GM23338 (cell line): ENCODE data around the gene ZNF609.
A peak's percentile ranks its signal among the peaks of the same experiment; 100 is the strongest.

Experiments used
- EZH2 ChIP-seq: fragments of 200-600 bp; sonication (generic); IDR thresholded peaks from one replicate; pipeline ENCODE4 v1.8.0; 2017; ENCODE audit warnings: antibody characterized with exemption, mild to moderate bottlenecking, low read depth; ENCODE audit not compliant: unreplicated experiment
- EZH2phosphoT487 ChIP-seq: fragments of 200-600 bp; sonication (generic); IDR thresholded peaks from one replicate; pipeline ENCODE4 v1.8.1; 2018; ENCODE audit warnings: antibody characterized with exemption; ENCODE audit not compliant: unreplicated experiment
- NANOG ChIP-seq: IDR thresholded peaks from 2 replicates; pipeline ENCODE4 v1.6.1; 2016; ENCODE audit warnings: antibody characterized with exemption, borderline replicate concordance
- REST ChIP-seq: IDR thresholded peaks from one replicate; pipeline ENCODE4 v1.6.1; 2018; ENCODE audit warnings: antibody characterized with exemption; ENCODE audit not compliant: unreplicated experiment
- TF ChIP-seq, protein P1 (sequence below), 2 experiments: fragments of 200-600 bp in 1 of 2; sonication (generic) in 1 of 2; conservative IDR thresholded peaks; 2 replicates each; pipeline versions ENCODE4 v1.5.1 to v1.6.1; 2016 to 2017; ENCODE audit warnings: antibody characterized with exemption in 2 of 2, low read depth in 2 of 2, mild to moderate bottlenecking in 2 of 2, moderate library complexity in 1 of 2

DNA sequence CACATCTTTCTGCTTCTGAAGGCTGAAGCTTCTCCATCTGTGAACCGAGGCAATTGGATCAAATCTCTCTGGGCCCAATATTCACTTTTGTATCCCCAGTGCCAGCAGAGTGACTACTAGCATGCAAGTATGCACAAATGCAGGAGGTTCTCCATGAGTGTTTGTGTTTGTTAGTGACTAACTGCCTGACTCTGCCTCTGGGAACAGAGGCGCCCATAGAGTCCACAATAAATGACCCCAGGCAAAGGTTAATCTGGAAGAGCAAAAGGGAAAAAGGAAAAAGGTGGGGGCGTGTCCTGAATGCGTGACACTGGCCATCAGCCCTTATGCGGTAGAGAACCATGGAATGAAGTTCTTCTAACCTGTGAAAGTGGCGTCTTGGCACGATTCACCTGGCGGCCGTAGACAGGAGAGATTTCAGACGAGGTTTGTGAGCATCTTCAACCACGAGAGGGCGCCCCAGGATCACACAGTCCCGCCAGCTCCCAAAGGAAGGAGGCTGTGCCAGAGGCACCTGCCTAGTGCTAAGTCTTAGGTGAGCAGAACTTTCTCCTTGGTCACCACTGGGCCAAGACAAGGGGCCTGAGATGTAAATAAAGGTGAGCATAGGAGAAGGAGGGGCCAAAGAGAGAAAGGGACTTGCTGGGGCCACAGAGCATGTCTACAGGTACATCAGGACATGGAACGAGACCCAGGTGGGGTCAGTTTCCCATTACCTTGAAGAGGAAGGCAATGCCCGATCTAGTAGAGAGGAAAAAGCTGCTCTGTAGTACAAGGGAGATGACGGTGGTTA, 270.8 kb downstream of the ZNF609 start:
- TF ChIP-seq EZH2 (no peak), EZH2phosphoT487 (no peak), REST (no peak), NANOG (no peak)
- TF ChIP-seq, protein P1, sequence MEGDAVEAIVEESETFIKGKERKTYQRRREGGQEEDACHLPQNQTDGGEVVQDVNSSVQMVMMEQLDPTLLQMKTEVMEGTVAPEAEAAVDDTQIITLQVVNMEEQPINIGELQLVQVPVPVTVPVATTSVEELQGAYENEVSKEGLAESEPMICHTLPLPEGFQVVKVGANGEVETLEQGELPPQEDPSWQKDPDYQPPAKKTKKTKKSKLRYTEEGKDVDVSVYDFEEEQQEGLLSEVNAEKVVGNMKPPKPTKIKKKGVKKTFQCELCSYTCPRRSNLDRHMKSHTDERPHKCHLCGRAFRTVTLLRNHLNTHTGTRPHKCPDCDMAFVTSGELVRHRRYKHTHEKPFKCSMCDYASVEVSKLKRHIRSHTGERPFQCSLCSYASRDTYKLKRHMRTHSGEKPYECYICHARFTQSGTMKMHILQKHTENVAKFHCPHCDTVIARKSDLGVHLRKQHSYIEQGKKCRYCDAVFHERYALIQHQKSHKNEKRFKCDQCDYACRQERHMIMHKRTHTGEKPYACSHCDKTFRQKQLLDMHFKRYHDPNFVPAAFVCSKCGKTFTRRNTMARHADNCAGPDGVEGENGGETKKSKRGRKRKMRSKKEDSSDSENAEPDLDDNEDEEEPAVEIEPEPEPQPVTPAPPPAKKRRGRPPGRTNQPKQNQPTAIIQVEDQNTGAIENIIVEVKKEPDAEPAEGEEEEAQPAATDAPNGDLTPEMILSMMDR (conservative IDR thresholded peaks at IDR 0.05; ENCODE audit: low read depth in 2 of 2): peak; percentile 94 to 95
